Measurements from ENCODE around the gene NDUFS1. TPM values are rescaled to one million over a fixed set of nuclear protein-coding genes. Genes with fewer than 3 reads are reported as not detected.
"Not testable (repeated sequence)": the region's sequence is repeated elsewhere in the genome, so short reads cannot be mapped to it uniquely, and the experiment has no call there.

The NDUFS1 gene
- total and polyA plus RNA-seq, 2 donors = 45.2 to 84.6 TPM

DNA sequence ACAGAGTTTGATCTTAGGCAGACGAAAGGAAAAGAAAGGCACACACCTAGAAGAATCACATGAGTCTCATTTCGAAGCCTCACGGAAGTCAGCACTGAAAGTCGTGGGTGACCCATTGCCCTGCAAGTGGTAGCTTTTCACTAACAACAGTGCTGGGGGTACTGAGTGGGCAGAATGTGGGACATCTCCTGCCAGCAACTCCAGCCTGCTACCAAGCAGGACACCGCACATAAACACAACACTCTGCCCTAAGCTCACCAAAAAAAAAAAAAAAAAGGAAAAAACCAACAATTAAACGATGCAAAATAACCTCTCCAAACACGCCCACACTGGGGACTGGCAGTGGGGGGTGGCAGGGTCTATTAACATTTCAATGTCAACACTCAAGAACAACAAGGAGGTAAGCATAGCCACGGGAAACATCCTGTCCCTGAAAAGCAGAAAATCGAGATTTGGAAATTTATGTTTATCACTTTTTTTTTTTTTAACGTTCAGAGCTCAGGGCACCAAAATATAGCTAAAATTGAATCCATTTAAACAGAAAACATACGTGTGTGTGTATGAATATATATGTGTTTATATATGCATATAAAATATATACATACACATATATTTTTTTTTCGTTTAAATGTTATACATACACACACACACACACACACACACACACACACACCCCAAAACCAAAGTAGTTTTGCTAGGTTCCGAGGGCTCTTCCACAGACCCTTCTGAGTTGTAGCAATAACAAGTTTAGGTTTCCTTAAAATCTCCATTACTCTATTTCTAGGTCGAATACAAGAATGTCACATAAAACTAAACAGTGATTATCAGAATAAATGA is 75.4 kb downstream of the NDUFS1 start:
- no peaks in the 10 kb centered on the region for H3K4me1 ChIP-seq (ENCODE audit: insufficient read depth)
- DNase-seq (ENCODE audit: extremely low spot score) = no peak
- peak overlapping the region; percentile 94 for H3K4me3 ChIP-seq (ENCODE audit: low read depth, low read length)
- H3K27ac ChIP-seq (ENCODE audit: low read depth) = peak overlapping the region; percentile 99
- 16% methylated on average over 14 of the region's 14 CpGs for WGBS
- no peaks in the 10 kb centered on the region for H3K36me3 ChIP-seq (ENCODE audit: insufficient read depth)

DNA sequence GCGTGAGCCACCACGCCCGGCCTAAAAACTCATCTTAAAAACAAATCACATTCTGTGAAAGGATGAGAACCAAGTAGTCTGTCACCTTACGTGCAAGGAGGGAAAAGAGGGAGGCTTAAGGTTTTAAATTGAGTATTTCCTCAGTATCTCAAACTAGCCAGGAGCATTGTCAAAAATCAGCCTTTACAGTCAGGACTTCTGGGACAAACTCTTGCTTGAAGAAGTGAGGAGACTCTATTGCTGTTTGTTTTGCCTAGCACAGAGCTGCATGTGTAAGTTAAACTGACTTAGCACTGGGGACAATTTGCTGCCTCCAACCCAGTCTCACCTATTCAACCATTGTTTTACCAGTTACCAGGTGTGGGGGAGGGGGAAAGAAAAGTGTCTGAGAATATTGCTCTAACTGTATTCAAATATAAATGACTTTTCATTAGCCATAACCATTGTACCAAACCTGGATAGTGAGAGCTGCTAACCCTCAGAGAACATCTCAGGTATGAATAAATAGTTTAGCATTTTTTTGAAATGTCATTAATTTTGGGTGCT is 76.9 kb downstream of the NDUFS1 start:
- no peak overlapping the region for H3K4me3 ChIP-seq (ENCODE audit: low read depth, low read length)
- H3K27ac ChIP-seq (ENCODE audit: low read depth) = no peak overlapping the region
- 96% methylated on average over 4 of the region's 4 CpGs for WGBS
- no peak for DNase-seq (ENCODE audit: extremely low spot score)
- H3K36me3 ChIP-seq (ENCODE audit: insufficient read depth) = no peaks in the 10 kb centered on the region
- no peaks in the 10 kb centered on the region for H3K4me1 ChIP-seq (ENCODE audit: insufficient read depth)

DNA sequence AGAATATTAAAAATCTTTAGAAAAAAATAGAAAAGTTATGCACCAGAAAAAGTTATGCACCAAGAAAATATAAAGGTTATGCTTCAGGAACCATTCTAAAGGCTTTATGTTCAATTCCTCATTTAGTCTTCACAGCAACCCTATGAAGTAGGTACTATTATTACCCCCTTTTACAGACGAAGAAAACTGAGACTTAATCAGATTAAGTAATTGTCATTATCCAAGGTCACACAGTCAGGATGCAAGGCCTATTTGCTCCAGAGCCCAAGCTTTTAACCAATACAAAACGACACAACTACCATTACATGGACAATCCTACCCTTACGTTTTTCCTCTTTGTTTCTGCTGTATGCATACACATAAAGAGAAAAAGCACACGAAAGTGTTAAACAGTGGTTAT is 78.3 kb downstream of the NDUFS1 start:
- H3K4me1 ChIP-seq (ENCODE audit: insufficient read depth) = no peaks in the 10 kb centered on the region
- H3K36me3 ChIP-seq (ENCODE audit: insufficient read depth) = no peaks in the 10 kb centered on the region
- WGBS = 80% methylated on average over 4 of the region's 4 CpGs
- DNase-seq (ENCODE audit: extremely low spot score) = no peak
- H3K4me3 ChIP-seq (ENCODE audit: low read depth, low read length) = no peak overlapping the region
- H3K27ac ChIP-seq (ENCODE audit: low read depth) = no peak overlapping the region

DNA sequence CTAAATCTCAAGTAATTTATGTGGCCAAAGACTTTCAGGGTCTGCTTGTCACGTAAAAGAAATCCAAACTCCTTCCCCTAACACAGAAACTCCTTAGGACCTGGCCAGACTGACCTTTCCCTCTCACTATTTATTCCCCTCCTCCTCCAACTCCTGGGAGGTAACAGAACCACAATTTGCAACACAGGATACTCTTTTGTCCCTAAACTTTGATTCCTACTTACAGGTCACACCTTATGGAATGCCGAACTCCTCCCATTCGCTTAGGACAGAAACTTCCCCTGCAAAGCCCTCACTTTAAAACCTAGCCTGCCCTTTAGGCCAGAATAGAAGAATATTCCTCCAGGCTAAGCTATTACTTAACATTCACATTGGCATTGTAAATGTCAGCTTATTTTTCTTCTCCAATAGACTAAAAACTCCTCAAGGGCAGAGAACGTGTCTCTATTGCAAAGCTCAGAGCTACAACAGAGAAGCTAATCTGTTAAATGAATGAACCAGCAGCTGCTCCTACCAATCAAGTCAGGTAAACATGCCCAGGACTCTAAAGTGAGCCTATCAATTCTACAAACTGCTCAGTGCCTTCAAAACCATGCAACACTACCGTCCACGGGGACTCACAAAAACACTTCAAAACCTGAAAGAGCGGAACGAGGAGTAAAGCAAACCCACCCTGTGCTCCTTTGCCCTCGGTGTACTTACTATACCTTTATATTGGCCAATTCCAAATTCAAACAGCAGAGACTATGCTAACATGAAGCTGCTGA is 79.4 kb downstream of the NDUFS1 start:
- DNase-seq (ENCODE audit: extremely low spot score) = no peak
- no peak overlapping the region for H3K27ac ChIP-seq (ENCODE audit: low read depth)
- WGBS = 78% methylated on average over 9 of the region's 9 CpGs
- H3K4me1 ChIP-seq (ENCODE audit: insufficient read depth) = no peaks in the 10 kb centered on the region
- no peak overlapping the region for H3K4me3 ChIP-seq (ENCODE audit: low read depth, low read length)
- no peaks in the 10 kb centered on the region for H3K36me3 ChIP-seq (ENCODE audit: insufficient read depth)

DNA sequence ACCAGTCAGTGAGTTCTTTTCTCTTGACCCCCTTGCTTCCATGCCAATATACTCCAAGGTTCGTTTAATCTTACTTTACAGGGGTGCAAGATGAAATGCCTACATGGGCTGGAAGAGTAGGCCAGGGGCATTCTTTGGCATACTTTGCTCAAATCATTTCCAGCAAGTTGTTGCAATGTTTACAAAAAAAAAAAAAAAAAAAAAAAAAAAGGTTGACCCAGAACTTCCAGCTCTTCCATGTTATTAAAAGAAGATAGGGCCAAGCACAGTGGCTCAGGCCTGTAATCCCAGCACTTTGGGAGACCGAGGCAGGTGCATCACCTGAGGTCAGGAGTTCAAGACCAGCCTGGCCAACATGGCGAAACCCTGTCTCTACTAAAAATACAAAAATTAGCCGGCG is 81.4 kb downstream of the NDUFS1 start:
- not testable (repeated sequence) for H3K4me3 ChIP-seq (ENCODE audit: low read depth, low read length); DNase-seq (ENCODE audit: extremely low spot score); H3K36me3 ChIP-seq (ENCODE audit: insufficient read depth); H3K27ac ChIP-seq (ENCODE audit: low read depth); H3K4me1 ChIP-seq (ENCODE audit: insufficient read depth)
- 83% methylated on average over 5 of the region's 5 CpGs for WGBS

DNA sequence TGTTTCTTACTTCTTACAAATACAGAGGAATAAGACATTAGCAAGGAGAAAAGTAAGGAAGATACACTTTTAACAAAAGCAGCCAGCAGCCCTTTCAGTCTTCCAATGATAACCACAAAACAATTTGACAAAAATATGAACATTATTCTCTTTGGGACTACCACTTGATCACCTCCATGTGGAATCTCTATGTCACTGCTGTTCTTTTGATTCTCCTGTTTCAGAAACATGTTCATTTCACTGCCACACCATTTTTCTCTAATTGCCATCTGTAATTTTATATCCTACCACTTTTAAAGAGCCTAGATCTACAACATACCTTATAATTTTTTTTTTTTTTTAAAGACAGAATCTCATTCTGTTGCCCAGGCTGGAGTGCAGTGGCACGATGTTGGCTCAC is 84.1 kb downstream of the NDUFS1 start:
- Histone ChIP-seq H3K27ac (ENCODE audit: low read depth) (no peak overlapping the region), H3K36me3 (ENCODE audit: insufficient read depth) (no peaks in the 10 kb centered on the region)
- 96% methylated on average over 1 of the region's 1 CpG for WGBS

DNA sequence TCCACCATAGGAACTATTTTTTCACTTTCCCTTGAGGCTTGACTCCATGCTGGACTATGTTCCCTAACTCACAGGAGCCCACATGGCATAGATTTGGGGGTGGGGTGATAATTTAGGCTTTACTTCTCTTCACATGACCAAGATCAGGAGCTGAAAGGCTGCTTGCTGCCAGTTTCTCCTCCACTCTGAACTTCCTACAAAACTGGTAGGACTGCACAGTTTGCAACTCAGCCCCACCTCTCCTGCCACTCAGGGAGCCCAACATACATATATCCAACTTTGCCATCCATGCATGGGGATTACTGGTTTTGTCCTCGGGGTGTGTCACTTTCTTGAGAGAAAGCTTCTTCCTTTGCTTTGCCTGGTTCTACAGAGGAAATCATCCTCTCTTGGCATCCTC is 87.4 kb downstream of the NDUFS1 start:
- DNase-seq (ENCODE audit: extremely low spot score) = no peak
- Histone ChIP-seq H3K4me1 (ENCODE audit: insufficient read depth) (no peaks in the 10 kb centered on the region), H3K27ac (ENCODE audit: low read depth) (no peak overlapping the region), H3K4me3 (ENCODE audit: low read depth, low read length) (no peak overlapping the region), H3K36me3 (ENCODE audit: insufficient read depth) (no peaks in the 10 kb centered on the region)
- 83% methylated on average over 1 of the region's 1 CpG for WGBS

More for the DNA sequence above, 84.1 kb downstream of the NDUFS1 start:
- no peak for DNase-seq (ENCODE audit: extremely low spot score)
- H3K4me3 ChIP-seq (ENCODE audit: low read depth, low read length) = no peak overlapping the region
- no peaks in the 10 kb centered on the region for H3K4me1 ChIP-seq (ENCODE audit: insufficient read depth)

DNA sequence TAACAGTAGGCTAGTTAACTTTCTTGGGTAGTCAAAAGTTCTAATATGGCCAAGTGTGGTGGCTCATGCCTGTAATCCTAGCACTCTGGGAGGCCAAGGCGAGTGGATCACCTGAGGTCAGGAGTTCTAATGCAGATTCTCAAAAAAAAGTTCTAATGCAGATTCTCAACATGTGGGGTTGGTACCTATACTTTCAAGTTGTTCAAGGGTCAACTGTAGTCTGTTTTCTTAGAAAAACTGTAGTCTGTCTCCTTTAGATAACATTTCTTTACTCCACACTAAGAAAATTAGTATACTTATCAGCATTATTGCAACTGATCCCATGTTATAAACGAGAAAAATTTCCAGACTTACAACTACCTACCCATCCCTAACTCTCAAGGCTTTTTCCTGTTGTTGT is 89.8 kb downstream of the NDUFS1 start:
- no peak for DNase-seq (ENCODE audit: extremely low spot score)
- 85% methylated on average over 2 of the region's 2 CpGs for WGBS
- Histone ChIP-seq H3K27ac (ENCODE audit: low read depth) (no peak overlapping the region), H3K36me3 (ENCODE audit: insufficient read depth) (no peaks in the 10 kb centered on the region), H3K4me3 (ENCODE audit: low read depth, low read length) (no peak overlapping the region), H3K4me1 (ENCODE audit: insufficient read depth) (no peaks in the 10 kb centered on the region)

DNA sequence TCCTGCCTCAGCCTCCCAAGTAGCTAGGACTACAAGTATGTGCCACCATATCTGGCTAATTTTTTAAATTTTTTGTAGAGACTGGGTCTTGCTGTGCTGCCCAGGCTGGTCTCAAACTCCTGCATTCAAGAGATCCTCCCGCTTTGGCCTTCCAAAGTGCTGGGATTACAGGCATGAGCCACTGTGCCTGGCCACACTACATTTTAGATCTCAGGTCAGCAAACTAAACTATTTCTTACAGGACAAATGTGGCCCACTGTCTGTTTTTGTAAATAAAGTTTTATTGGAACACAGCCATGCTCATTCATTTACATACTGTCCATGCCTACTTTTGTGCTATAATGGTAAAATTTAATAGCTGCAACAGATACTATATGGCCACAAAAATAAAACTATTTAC is 91.0 kb downstream of the NDUFS1 start:
- H3K4me1 ChIP-seq (ENCODE audit: insufficient read depth) = no peaks in the 10 kb centered on the region
- no peak for DNase-seq (ENCODE audit: extremely low spot score)
- WGBS = 98% methylated on average over 1 of the region's 1 CpG

More for the DNA sequence above, 91.0 kb downstream of the NDUFS1 start:
- H3K4me3 ChIP-seq (ENCODE audit: low read depth, low read length) = no peak overlapping the region
- no peaks in the 10 kb centered on the region for H3K36me3 ChIP-seq (ENCODE audit: insufficient read depth)
- no peak overlapping the region for H3K27ac ChIP-seq (ENCODE audit: low read depth)

Small RNA genes within 50 kb of the gene (small RNA-seq; reads per million reads assigned to genes)
- gene RF00134 (not detected), gene RF02271 (not detected), gene SNORA41 (not detected), gene SNORD51 (not detected)

Other genes with a start within 250 kb of the NDUFS1 start
- gene INO80D, start 73.3 kb downstream of the NDUFS1 start, total RNA-seq = 30.0 TPM
- gene INO80D, start 73.3 kb downstream of the NDUFS1 start, polyA plus RNA-seq = 2.2 TPM
- gene EEF1B2, start 451 bp upstream of the NDUFS1 start, total RNA-seq = 356 TPM
- 707 TPM for gene EEF1B2, start 451 bp upstream of the NDUFS1 start, polyA plus RNA-seq
- 30.4 TPM for gene ZDBF2, start 115.2 kb upstream of the NDUFS1 start, total RNA-seq
- 3.5 TPM for gene ZDBF2, start 115.2 kb upstream of the NDUFS1 start, polyA plus RNA-seq

All from urinary bladder (tissue), 4 donors.